ENCODE measurements around the gene BAIAP2. TPM values are rescaled to one million over a fixed set of nuclear protein-coding genes. Genes with fewer than 3 reads are reported as not detected.
A peak's percentile ranks its signal among the peaks of the same experiment; 100 is the strongest.

The BAIAP2 gene
- total and polyA plus RNA-seq, 7 donors, result 6.5 to 52.3 (median 32.6) TPM

DNA sequence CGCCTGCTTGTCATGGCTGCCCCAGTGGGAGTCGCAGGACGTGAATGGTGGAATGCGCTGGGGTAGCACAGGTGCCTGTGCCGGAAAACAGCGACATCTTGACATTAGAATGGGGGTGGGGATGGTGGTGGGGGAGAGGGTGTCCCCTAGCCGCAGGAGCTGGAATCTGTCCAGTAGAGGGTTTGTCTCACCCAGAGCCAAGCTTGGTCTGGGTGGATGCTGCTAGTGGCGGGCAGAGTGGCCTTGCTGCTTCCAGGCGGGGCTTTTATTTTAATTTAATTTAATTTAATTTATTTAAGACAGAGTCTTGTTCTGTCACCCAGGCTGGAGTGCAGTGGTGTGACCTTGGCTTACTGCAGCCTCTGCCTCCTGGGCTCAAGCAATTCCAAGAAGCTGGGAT is 7.7 kb downstream of the BAIAP2 start:
- H3K36me3 ChIP-seq, result no peaks in the 10 kb centered on the region
- H3K27ac ChIP-seq, result peak overlapping the region in 2 of 4 donors; percentile 84 to 92
- peaks cover 0 to 98% (median 94%) of the 10 kb centered on the region in 4 donors for H3K4me1 ChIP-seq
- H3K9me3 ChIP-seq, result no peaks in the 10 kb centered on the region
- 96 to 97% methylated on average over 9 of the region's 9 CpGs for WGBS, 2 donors
- no peak overlapping the region for H3K4me3 ChIP-seq
- TF ChIP-seq, protein P1, sequence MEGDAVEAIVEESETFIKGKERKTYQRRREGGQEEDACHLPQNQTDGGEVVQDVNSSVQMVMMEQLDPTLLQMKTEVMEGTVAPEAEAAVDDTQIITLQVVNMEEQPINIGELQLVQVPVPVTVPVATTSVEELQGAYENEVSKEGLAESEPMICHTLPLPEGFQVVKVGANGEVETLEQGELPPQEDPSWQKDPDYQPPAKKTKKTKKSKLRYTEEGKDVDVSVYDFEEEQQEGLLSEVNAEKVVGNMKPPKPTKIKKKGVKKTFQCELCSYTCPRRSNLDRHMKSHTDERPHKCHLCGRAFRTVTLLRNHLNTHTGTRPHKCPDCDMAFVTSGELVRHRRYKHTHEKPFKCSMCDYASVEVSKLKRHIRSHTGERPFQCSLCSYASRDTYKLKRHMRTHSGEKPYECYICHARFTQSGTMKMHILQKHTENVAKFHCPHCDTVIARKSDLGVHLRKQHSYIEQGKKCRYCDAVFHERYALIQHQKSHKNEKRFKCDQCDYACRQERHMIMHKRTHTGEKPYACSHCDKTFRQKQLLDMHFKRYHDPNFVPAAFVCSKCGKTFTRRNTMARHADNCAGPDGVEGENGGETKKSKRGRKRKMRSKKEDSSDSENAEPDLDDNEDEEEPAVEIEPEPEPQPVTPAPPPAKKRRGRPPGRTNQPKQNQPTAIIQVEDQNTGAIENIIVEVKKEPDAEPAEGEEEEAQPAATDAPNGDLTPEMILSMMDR (IDR thresholded peaks at IDR 0.05), result no peak
- TF ChIP-seq EP300 (IDR thresholded peaks at IDR 0.05) (no peak), POLR2A (IDR thresholded peaks at IDR 0.05) (no peak), POLR2AphosphoS5 (IDR thresholded peaks at IDR 0.05) (no peak)
- no peak for DNase-seq
- H3K27me3 ChIP-seq, result no peaks in the 10 kb centered on the region
- intact Hi-C loops (cut with DNase I), result no loop called here

DNA sequence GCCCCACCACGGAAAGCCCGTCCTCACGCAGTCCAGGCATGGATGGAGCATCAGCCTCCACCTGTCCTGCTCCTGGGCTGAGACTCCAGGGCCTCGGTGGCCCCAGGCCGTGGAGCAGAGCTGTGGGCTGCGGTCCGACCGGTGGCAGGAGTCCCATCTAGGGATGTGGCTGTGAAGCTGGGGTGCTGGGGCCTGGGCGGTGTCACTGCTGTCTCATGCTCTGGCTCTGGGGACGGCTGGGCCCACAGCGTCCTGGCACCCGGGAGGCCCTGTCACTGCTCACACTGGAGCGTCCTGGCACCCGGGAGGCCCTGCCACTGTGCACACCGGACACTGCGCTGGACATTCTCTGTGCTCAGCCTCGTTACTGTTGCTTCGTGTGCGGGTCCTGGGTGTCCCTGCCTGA is 8.4 kb downstream of the BAIAP2 start:
- TF ChIP-seq, protein P1 (IDR thresholded peaks at IDR 0.05), result no peak
- no peak for TF ChIP-seq POLR2A (IDR thresholded peaks at IDR 0.05)
- no peak for TF ChIP-seq POLR2AphosphoS5 (IDR thresholded peaks at IDR 0.05)
- no peak for TF ChIP-seq EP300 (IDR thresholded peaks at IDR 0.05)
- Histone ChIP-seq H3K4me1 (peaks cover 0 to 98% (median 94%) of the 10 kb centered on the region in 4 donors), H3K4me3 (no peak overlapping the region), H3K9me3 (no peaks in the 10 kb centered on the region), H3K27me3 (no peaks in the 10 kb centered on the region), H3K36me3 (no peaks in the 10 kb centered on the region), H3K27ac (peak overlapping the region; percentile 67 to 92 (median 80))
- no peak for DNase-seq
- intact Hi-C loops (cut with DNase I), result no loop called here
- WGBS, 2 donors, result 91 to 94% methylated on average over 19 of the region's 19 CpGs

DNA sequence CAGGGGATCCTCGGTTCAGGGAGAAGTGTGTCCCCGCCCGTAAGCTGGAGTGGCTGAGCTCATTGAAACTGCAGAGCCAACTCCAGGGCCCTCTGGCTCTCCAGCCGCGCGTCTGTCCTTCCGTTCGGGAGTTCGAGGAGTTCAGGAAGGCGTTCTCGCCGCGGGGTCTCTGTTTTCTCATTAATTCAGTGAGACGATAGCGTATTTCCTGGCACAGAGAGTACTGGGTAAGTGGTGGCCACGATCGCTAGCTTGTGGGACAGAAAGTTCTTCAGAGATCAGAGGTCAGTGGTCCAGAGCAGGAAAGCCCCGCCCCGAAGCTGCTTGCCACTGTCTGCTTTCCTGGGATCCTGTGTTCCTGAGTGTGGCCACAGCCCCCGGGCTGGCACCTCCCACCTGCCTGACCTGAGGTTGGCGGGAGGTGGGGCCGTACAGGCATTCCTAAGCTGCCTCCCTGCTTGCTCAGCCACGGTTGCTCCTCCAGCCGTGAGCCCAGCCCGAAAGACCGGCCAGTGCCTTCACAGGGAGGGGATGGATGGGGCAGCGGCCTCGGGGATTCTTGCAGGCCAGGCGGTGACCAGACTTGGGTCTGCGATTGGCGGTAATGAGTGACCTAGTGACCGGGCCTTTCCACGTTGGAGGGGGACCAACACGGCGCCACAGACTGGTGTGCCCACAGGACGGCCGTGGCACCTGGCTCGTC is 8.9 kb downstream of the BAIAP2 start:
- H3K9me3 ChIP-seq, result no peaks in the 10 kb centered on the region
- no peaks in the 10 kb centered on the region for H3K36me3 ChIP-seq
- TF ChIP-seq POLR2AphosphoS5 (IDR thresholded peaks at IDR 0.05) (no peak), EP300 (IDR thresholded peaks at IDR 0.05) (no peak), POLR2A (IDR thresholded peaks at IDR 0.05) (no peak)
- TF ChIP-seq, protein P1 (IDR thresholded peaks at IDR 0.05), result no peak
- H3K27me3 ChIP-seq, result no peaks in the 10 kb centered on the region
- no peak for DNase-seq
- peak overlapping the region; percentile 67 to 92 (median 80) for H3K27ac ChIP-seq
- 80 to 83% methylated on average over 38 of the region's 38 CpGs for WGBS, 2 donors
- intact Hi-C loops (cut with DNase I), result no loop called here
- H3K4me3 ChIP-seq, result no peak overlapping the region
- peaks cover 0 to 98% (median 94%) of the 10 kb centered on the region in 4 donors for H3K4me1 ChIP-seq

DNA sequence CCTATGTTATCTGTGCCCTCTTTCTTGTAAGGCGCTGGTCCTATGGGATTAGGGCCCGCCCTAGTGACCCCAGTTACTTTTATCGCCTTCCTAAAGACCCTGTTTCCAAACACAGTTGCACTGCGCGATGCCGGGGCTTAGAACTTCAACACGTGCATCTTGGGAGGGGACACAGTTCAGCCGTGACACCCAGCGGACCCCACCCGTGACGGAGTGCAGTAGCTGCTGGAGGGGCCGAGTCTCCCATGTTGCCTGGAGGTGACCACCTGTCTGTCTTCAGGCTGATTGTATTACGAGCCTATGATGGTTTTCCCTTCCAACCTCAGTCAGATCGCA is 9.4 kb downstream of the BAIAP2 start:
- Histone ChIP-seq H3K4me1 (peaks cover 0 to 98% (median 94%) of the 10 kb centered on the region in 4 donors), H3K4me3 (peak overlapping the region in 1 of 4 donors; percentile 17), H3K36me3 (no peaks in the 10 kb centered on the region), H3K27me3 (no peaks in the 10 kb centered on the region), H3K9me3 (no peaks in the 10 kb centered on the region), H3K27ac (peak overlapping the region; percentile 67 to 92 (median 80))
- DNase-seq, result no peak
- TF ChIP-seq, protein P1 (IDR thresholded peaks at IDR 0.05), result no peak
- no peak for TF ChIP-seq POLR2A (IDR thresholded peaks at IDR 0.05)
- no peak for TF ChIP-seq POLR2AphosphoS5 (IDR thresholded peaks at IDR 0.05)
- no peak for TF ChIP-seq EP300 (IDR thresholded peaks at IDR 0.05)
- intact Hi-C loops (cut with DNase I), result no loop called here
- WGBS, 2 donors, result 56 to 73% methylated on average over 14 of the region's 14 CpGs
